MM.1S (cell line): Measurements from ENCODE around the gene ANKRD34B.

Experiments used
- CTCF ChIP-seq: fragments of 300-600 bp; sonication (generic); IDR thresholded peaks from 2 replicates; pipeline ENCODE4 v1.5.1; 2016; ENCODE audit warnings: antibody characterized with exemption, low read length, mixed read lengths
- EZH2 ChIP-seq: fragments of 300-600 bp; sonication (generic); optimal IDR thresholded peaks from 2 replicates; pipeline ENCODE3; 2017; ENCODE audit warnings: low read depth, mild to moderate bottlenecking, antibody characterized with exemption, low read length, mixed read lengths
- EZH2phosphoT487 ChIP-seq: fragments of 300-600 bp; sonication (generic); IDR thresholded peaks from 2 replicates; pipeline ENCODE4 v1.6.1; 2018; ENCODE audit warnings: antibody characterized with exemption, low read length

DNA sequence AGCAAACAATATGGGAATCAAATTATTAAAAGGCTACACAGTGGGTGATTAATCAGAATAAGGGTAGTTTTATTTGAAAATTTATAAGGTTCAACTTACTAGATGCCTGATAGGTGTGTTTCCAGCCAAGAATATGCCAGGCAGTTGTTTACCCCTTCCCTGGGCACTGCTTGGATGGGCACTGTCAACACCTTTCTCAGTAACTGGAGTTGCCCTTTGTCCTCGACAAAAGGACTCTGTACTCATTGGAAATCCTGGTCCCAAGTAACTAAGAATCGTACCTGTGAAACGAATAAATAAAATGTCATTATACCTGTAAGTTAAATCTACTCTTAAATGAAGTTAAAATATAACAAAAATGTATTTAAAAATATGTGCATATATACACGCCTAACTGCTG, 15.0 kb downstream of the ANKRD34B start:
- TF ChIP-seq CTCF = no peak
- no peak for TF ChIP-seq EZH2phosphoT487
- no peak for TF ChIP-seq EZH2
